PC-9 (cell line): Measurements from ENCODE around the gene MUC22.

ENCODE experiments used
- EZH2 ChIP-seq: fragments of 200-600 bp; sonication (generic); IDR thresholded peaks from 2 replicates; pipeline ENCODE4 v1.8.0; 2017; ENCODE audit warnings: antibody characterized with exemption, low read depth
- TF ChIP-seq, protein P1 (sequence below): fragments of 200-600 bp; sonication (generic); conservative IDR thresholded peaks from 2 replicates; pipeline ENCODE4 v1.6.1; 2017; ENCODE audit warnings: mixed run types, antibody characterized with exemption, mild to moderate bottlenecking, moderate library complexity

DNA sequence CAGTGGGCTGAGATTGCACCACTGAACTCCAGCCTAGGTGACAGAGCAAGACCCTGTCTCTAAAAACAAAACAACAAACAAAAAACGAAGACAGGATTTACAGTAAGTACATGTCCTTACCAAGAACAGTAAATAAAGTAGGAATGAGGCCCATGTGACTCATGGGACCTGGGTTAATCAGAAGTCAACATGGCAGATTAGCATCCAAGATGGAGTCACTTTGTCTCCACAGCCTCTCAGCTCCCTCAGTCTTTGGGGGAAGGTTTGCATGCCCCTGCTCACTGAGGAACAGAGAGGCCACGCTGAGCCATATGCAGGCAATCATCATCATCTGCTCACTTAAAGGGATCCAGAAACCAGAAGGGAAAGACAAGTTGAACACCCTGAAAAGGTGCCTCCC, 7.8 kb upstream of the MUC22 start:
- no peak for TF ChIP-seq EZH2
- TF ChIP-seq, protein P1, sequence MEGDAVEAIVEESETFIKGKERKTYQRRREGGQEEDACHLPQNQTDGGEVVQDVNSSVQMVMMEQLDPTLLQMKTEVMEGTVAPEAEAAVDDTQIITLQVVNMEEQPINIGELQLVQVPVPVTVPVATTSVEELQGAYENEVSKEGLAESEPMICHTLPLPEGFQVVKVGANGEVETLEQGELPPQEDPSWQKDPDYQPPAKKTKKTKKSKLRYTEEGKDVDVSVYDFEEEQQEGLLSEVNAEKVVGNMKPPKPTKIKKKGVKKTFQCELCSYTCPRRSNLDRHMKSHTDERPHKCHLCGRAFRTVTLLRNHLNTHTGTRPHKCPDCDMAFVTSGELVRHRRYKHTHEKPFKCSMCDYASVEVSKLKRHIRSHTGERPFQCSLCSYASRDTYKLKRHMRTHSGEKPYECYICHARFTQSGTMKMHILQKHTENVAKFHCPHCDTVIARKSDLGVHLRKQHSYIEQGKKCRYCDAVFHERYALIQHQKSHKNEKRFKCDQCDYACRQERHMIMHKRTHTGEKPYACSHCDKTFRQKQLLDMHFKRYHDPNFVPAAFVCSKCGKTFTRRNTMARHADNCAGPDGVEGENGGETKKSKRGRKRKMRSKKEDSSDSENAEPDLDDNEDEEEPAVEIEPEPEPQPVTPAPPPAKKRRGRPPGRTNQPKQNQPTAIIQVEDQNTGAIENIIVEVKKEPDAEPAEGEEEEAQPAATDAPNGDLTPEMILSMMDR = no peak
